SIG-M5 (cell line): Measurements from ENCODE around the gene DTX3.
"Not testable (repeated sequence)": the region's sequence is repeated elsewhere in the genome, so short reads cannot be mapped to it uniquely, and the experiment has no call there.

ENCODE experiments used
- DNase-seq: peaks from one replicate; lab custom pipeline; 2025; lab: John Stamatoyannopoulos, UW

The DTX3 gene

DNA sequence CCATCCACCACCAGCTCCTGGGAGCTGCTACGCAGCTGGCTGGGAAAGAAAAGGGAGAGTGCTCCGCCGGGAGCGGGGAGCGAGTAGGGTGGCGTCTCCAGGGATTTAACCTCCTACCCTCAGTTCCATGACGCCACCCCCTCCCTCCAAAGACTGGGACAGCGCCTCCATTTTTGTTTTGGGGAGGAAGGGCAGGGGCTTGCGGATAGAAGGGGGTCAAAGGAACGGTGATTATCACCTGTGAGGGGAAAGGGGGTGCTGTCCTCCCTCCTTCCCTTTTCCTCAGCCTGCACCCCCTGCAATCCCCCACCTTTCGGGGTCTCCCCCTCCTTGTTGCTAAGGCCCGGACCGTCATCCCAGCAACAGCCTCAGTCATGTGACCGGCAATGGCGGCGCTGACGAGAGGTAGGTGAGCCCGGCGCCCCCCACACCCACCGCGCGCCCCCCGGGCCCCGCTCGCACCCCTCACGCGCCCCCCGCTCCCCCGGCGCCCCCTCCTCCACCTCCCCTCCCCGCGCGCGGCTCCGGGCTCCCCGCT is at the start of gene DTX3:
DTX3 (plus strand) TSS at position 371 of the 538 bp plus-strand sequence. CDS start 1,694 bp downstream, outside the sequence.
- DNase-seq, result no peak

GRCh38 chr12:57554897-57555296 is 49.7 kb upstream of the DTX3 start:
- DNase-seq, result no peak

DNA sequence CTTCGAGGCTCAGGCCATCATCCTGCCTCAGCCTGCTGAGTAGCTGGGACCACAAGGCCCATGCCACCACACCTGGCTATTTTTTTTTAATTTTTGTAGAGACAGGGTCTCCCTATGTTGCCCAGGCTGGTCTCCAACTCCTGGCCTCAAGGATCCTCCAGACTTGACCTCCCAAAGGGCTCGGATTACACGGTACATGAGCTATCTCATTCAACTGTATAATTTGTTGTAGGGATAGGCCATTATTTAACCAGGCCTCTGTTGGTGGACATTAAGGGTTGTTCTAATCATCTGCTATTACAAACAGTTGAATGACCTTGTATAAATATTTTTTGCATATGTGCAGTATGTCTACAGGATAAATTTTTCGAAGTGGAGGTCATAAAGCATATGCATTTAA is 45.8 kb upstream of the DTX3 start:
- DNase-seq, result no peak

DNA sequence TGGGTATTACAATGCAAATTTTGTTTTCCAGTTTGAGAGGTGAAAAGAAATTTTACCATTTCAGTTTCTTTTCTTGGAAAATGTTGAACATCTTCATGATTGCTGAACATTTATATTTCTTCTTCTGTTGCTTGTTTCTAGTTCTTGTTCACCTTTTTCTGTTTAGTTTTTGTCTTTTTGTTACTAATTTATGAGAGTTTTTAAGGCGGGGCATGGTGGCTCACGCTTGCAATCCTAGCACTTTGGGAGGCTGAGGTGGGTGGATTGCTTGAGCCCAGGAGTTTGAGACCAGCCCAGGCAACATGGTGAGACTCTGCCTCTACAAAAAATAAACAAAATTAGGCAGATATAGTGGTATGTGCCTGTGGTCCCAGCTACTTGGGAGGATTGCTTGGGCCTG is 44.1 kb upstream of the DTX3 start:
- DNase-seq, result no peak

DNA sequence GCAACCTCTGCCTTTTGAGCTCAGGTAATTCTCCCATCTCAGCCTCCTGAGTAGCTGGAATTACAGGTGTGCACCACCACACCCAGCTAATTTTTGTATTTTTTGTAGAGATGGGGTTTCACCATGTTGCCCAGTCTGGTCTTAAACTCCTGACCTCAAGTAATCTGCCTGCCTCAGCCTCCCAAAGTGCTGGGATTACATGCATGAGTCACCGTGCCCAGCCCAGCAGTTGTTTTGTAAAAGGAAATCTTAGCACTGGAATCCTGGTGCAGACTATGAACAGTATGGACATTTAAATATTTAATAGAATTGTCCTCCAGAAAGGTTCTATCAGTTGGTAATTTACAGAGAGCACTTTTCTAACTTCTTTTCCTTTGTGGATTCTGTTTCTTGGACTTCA is 43.5 kb upstream of the DTX3 start:
- DNase-seq, result not testable (repeated sequence)

- DNase-seq, result no peak
These were observed 41.3 kb upstream of the DTX3 start for GRCh38 chr12:57563358-57563757.

DNA sequence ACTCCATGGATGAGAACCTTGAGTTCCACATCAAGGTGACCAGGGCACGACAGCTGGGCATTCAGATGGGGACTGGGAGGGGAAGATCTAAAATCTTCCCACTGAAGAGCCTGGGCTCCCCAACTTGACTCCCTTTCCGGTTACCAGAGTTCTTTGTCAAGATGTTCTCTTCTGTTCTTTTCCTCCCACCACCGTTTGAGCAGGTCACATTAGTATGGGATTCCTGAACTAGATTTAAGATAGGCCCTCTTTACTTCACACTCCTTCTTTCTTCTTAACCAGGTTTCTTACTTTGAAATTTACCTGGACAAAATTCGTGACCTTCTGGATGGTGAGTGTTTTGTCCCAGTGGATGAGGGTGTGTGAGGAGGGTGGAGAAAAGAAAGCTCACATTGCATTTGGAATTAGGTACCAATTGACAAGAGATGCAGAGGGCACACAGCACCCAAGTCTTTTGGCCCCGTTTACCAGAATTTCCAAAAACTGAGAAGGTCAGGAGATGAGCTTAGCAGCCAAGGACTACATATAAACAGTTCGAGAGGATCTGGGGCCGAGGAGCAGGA is 40.4 kb upstream of the DTX3 start:
- no peak for DNase-seq

DNA sequence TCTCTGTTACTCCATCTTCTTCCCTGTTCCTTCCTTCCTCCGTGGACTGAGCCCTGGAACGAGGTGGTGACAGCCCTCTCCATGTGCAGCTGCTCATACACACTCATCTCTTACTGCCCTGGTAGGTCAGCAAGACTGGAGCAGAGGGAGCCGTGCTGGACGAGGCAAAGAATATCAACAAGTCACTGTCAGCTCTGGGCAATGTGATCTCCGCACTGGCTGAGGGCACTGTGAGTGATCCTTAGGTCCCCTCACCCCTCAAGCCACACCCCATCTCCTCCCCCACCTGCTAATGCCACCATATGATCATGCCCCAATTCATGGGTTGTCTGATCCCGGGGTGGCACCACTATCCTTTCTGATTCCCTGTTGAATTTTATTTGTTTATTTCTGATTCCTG is 35.8 kb upstream of the DTX3 start:
- DNase-seq, result no peak

DNA sequence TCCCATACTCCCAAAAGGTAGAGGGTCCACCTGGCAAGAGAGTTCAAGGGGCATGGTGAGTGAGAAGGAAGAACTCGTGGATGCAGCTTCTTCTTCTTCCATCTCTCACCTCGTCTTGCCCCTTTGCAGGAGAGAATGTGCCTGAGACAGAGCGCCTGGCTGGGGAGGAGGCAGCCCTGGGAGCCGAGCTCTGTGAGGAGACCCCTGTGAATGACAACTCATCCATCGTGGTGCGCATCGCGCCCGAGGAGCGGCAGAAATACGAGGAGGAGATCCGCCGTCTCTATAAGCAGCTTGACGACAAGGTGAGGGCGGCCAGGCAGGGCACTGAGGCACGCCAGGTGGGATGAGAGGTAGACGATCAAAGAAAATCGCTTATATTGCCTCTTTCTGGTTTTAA is 34.8 kb upstream of the DTX3 start:
- DNase-seq, result no peak

DNA sequence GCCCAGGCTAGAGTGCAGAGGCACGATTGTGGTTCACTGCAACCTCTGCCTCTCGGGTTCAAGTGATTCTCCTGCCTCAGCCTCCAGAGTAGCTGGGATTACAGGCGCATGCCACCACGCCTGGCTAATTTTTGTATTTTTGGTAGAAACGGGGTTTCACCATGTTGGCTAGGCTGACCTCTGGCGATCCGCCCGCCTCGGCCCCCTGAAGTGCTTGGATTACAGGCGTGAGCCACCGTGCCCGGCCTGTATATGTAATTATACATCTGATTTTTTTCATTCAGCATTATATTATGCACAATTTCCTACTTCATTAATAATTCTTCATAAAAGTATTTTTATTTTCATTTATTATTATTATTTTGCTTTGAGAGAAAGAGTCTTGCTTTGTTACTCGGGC is 34.2 kb upstream of the DTX3 start:
- DNase-seq, result not testable (repeated sequence)

- no peak for DNase-seq
These were observed 32.5 kb upstream of the DTX3 start for GRCh38 chr12:57571926-57572762.

GRCh38 chr12:57574795-57575194 is 29.8 kb upstream of the DTX3 start:
- DNase-seq, result no peak

- no peak for DNase-seq
These were observed 28.6 kb upstream of the DTX3 start for GRCh38 chr12:57575771-57576612.

GRCh38 chr12:57576613-57577160 is 27.9 kb upstream of the DTX3 start:
- DNase-seq, result no peak

- no peak for DNase-seq
These were observed 26.5 kb upstream of the DTX3 start for GRCh38 chr12:57577981-57578758.

GRCh38 chr12:57579011-57579410 is 25.6 kb upstream of the DTX3 start:
- DNase-seq, result no peak

- no peak for DNase-seq
These were observed 24.8 kb upstream of the DTX3 start for GRCh38 chr12:57579677-57580465.

GRCh38 chr12:57580466-57580795 is 24.2 kb upstream of the DTX3 start:
- DNase-seq, result no peak

DNA sequence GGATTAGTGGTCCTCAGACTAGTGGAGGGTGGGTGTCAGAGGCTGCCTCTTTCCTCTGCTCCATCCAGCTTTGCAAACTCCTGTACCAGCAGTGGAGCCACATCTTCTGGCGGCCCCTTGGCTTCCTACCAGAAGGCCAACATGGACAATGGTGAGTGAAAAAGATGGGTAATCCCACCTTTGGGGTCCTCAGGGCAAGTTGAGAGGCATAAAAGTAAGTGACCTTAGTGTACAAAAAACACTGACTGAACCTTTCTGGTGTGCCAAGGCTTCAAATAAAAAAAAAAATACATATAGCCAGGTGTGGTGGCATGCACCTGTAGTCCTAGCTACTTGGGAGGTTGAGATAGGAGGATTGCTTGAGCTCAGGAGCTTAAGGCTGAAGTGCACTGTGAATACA is 22.8 kb upstream of the DTX3 start:
- no peak for DNase-seq

GRCh38 chr12:57582440-57582839 is 22.2 kb upstream of the DTX3 start:
- no peak for DNase-seq
